Measurements from ENCODE around the gene ATOX1.
A peak's percentile ranks its signal among the peaks of the same experiment; 100 is the strongest.
"Not testable (repeated sequence)": the region's sequence is repeated elsewhere in the genome, so short reads cannot be mapped to it uniquely, and the experiment has no call there.

Gene ATOX1

GRCh38 chr5:151786468-151786867, 28.0 kb upstream of the ATOX1 start:
- Histone ChIP-seq H3K4me2 (ENCODE audit: low read length) (no peak overlapping the region), H3K23ac (ENCODE audit: low read length) (no peak overlapping the region)

GRCh38 chr5:151784141-151784540, 25.7 kb upstream of the ATOX1 start:
- Histone ChIP-seq H3K4ac (ENCODE audit: low read depth, low read length) (no peak overlapping the region), H3K4me2 (ENCODE audit: low read length) (no peak overlapping the region), H3K18ac (ENCODE audit: low read length) (no peak overlapping the region), H3K36me3 (ENCODE audit: control insufficient read depth in 1 of 2, insufficient read depth in 2 of 2, low read length in 2 of 2) (peaks cover 10 to 14% of the 10 kb centered on the region in 2 experiments), H3K79me1 (ENCODE audit: low read length) (no peaks in the 10 kb centered on the region), H3K4me1 (ENCODE audit: control insufficient read depth in 1 of 2, insufficient read depth in 2 of 2, low read length in 2 of 2) (no peaks in the 10 kb centered on the region), H4K91ac (ENCODE audit: low read depth, low read length) (no peak overlapping the region), H3K4me3 (ENCODE audit: low read depth, low read length) (no peak overlapping the region), H3K23ac (ENCODE audit: low read length) (no peak overlapping the region), H3K27me3 (ENCODE audit: insufficient read depth, low read length) (no peaks in the 10 kb centered on the region), H4K12ac (ENCODE audit: low read depth, low read length) (no peak overlapping the region), H2AFZ (ENCODE audit: insufficient read depth, low read length, poor library complexity) (no peak overlapping the region), H3K9me3 (ENCODE audit: insufficient read depth, low read depth, low read length) (no peaks in the 10 kb centered on the region), H3K27ac (ENCODE audit: low read depth, low read length) (no peak overlapping the region), H2BK5ac (ENCODE audit: low read depth, low read length, poor library complexity) (no peak overlapping the region), H2BK120ac (ENCODE audit: insufficient read depth, low read length, poor library complexity) (no peak overlapping the region), H3K14ac (ENCODE audit: low read length) (no peak overlapping the region), H2AK5ac (ENCODE audit: low read length) (no peak overlapping the region), H2BK12ac (ENCODE audit: low read length) (no peak overlapping the region), H3K9ac (ENCODE audit: low read length) (no peak overlapping the region), H4K8ac (ENCODE audit: low read depth, low read length) (no peak overlapping the region), H3K79me2 (ENCODE audit: control insufficient read depth, insufficient read depth, low read length, poor library complexity) (peaks cover 9% of the 10 kb centered on the region)
- no CpG with 5 or more reads among the region's 3 CpGs for WGBS (ENCODE audit: extremely low coverage, insufficient coverage, insufficient read length)
- DNase-seq: peak; percentile 35 to 90

More at GRCh38 chr5:151786468-151786867, 28.0 kb upstream of the ATOX1 start:
- peak in 1 of 2 donors; percentile 3 for DNase-seq
- Histone ChIP-seq H2BK12ac (ENCODE audit: low read length) (no peak overlapping the region), H3K14ac (ENCODE audit: low read length) (no peak overlapping the region), H4K91ac (ENCODE audit: low read depth, low read length) (no peak overlapping the region), H3K4me3 (ENCODE audit: low read depth, low read length) (no peak overlapping the region), H3K4me1 (ENCODE audit: control insufficient read depth in 1 of 2, insufficient read depth in 2 of 2, low read length in 2 of 2) (no peaks in the 10 kb centered on the region), H4K8ac (ENCODE audit: low read depth, low read length) (no peak overlapping the region), H2AK5ac (ENCODE audit: low read length) (no peak overlapping the region), H2BK5ac (ENCODE audit: low read depth, low read length, poor library complexity) (no peak overlapping the region), H3K18ac (ENCODE audit: low read length) (no peak overlapping the region), H4K12ac (ENCODE audit: low read depth, low read length) (no peak overlapping the region), H3K9ac (ENCODE audit: low read length) (no peak overlapping the region), H2BK120ac (ENCODE audit: insufficient read depth, low read length, poor library complexity) (no peak overlapping the region), H3K9me3 (ENCODE audit: insufficient read depth, low read depth, low read length) (no peaks in the 10 kb centered on the region), H3K27ac (ENCODE audit: low read depth, low read length) (no peak overlapping the region), H3K4ac (ENCODE audit: low read depth, low read length) (peak overlapping the region; percentile 58), H2AFZ (ENCODE audit: insufficient read depth, low read length, poor library complexity) (no peak overlapping the region), H3K27me3 (ENCODE audit: insufficient read depth, low read length) (no peaks in the 10 kb centered on the region), H3K79me1 (ENCODE audit: low read length) (no peaks in the 10 kb centered on the region), H3K36me3 (ENCODE audit: control insufficient read depth in 1 of 2, insufficient read depth in 2 of 2, low read length in 2 of 2) (peaks cover 16 to 23% of the 10 kb centered on the region in 2 experiments), H3K79me2 (ENCODE audit: control insufficient read depth, insufficient read depth, low read length, poor library complexity) (peaks cover 5% of the 10 kb centered on the region)
- no CpG with 5 or more reads among the region's 4 CpGs for WGBS (ENCODE audit: extremely low coverage, insufficient coverage, insufficient read length)

- not testable (repeated sequence) for H2BK5ac ChIP-seq (ENCODE audit: low read depth, low read length, poor library complexity); H3K79me1 ChIP-seq (ENCODE audit: low read length); H2BK120ac ChIP-seq (ENCODE audit: insufficient read depth, low read length, poor library complexity); H3K4me2 ChIP-seq (ENCODE audit: low read length); H3K27ac ChIP-seq (ENCODE audit: low read depth, low read length); H3K27me3 ChIP-seq (ENCODE audit: insufficient read depth, low read length); H3K9me3 ChIP-seq (ENCODE audit: insufficient read depth, low read depth, low read length); DNase-seq; H3K23ac ChIP-seq (ENCODE audit: low read length); H3K18ac ChIP-seq (ENCODE audit: low read length); H2AK5ac ChIP-seq (ENCODE audit: low read length); H3K9ac ChIP-seq (ENCODE audit: low read length); H4K91ac ChIP-seq (ENCODE audit: low read depth, low read length); H3K4ac ChIP-seq (ENCODE audit: low read depth, low read length); H3K4me3 ChIP-seq (ENCODE audit: low read depth, low read length); H4K12ac ChIP-seq (ENCODE audit: low read depth, low read length); H2AFZ ChIP-seq (ENCODE audit: insufficient read depth, low read length, poor library complexity); H4K8ac ChIP-seq (ENCODE audit: low read depth, low read length); H3K14ac ChIP-seq (ENCODE audit: low read length); H2BK12ac ChIP-seq (ENCODE audit: low read length); H3K4me1 ChIP-seq (ENCODE audit: control insufficient read depth in 1 of 2, insufficient read depth in 2 of 2, low read length in 2 of 2)
- no CpG with 5 or more reads among the region's 16 CpGs for WGBS (ENCODE audit: extremely low coverage, insufficient coverage, insufficient read length)
- H3K79me2 ChIP-seq (ENCODE audit: control insufficient read depth, insufficient read depth, low read length, poor library complexity): peaks cover 12% of the 10 kb centered on the region
- H3K36me3 ChIP-seq (ENCODE audit: control insufficient read depth in 1 of 2, insufficient read depth in 2 of 2, low read length in 2 of 2): peaks cover 6 to 12% of the 10 kb centered on the region in 2 experiments
Measured at GRCh38 chr5:151783664-151784063, 25.2 kb upstream of the ATOX1 start.

- H3K9ac ChIP-seq (ENCODE audit: low read length): no peak overlapping the region
- no peak overlapping the region for H4K8ac ChIP-seq (ENCODE audit: low read depth, low read length)
- no peak overlapping the region for H2AK5ac ChIP-seq (ENCODE audit: low read length)
- H3K27ac ChIP-seq (ENCODE audit: low read depth, low read length): no peak overlapping the region
- no peaks in the 10 kb centered on the region for H3K27me3 ChIP-seq (ENCODE audit: insufficient read depth, low read length)
- H3K14ac ChIP-seq (ENCODE audit: low read length): no peak overlapping the region
- no peak overlapping the region for H4K12ac ChIP-seq (ENCODE audit: low read depth, low read length)
- no CpG with 5 or more reads among the region's 1 CpG for WGBS (ENCODE audit: extremely low coverage, insufficient coverage, insufficient read length)
- H2BK12ac ChIP-seq (ENCODE audit: low read length): no peak overlapping the region
- no peak overlapping the region for H3K4ac ChIP-seq (ENCODE audit: low read depth, low read length)
- no peak overlapping the region for H2BK5ac ChIP-seq (ENCODE audit: low read depth, low read length, poor library complexity)
- H3K36me3 ChIP-seq (ENCODE audit: control insufficient read depth in 1 of 2, insufficient read depth in 2 of 2, low read length in 2 of 2): peaks cover 4 to 8% of the 10 kb centered on the region in 2 experiments
- H4K91ac ChIP-seq (ENCODE audit: low read depth, low read length): no peak overlapping the region
- no peak overlapping the region for H3K4me2 ChIP-seq (ENCODE audit: low read length)
- no peaks in the 10 kb centered on the region for H3K79me1 ChIP-seq (ENCODE audit: low read length)
- H3K4me3 ChIP-seq (ENCODE audit: low read depth, low read length): no peak overlapping the region
- H3K4me1 ChIP-seq (ENCODE audit: control insufficient read depth in 1 of 2, insufficient read depth in 2 of 2, low read length in 2 of 2): no peaks in the 10 kb centered on the region
- DNase-seq: no peak
- no peak overlapping the region for H3K18ac ChIP-seq (ENCODE audit: low read length)
- H2BK120ac ChIP-seq (ENCODE audit: insufficient read depth, low read length, poor library complexity): no peak overlapping the region
- no peak overlapping the region for H2AFZ ChIP-seq (ENCODE audit: insufficient read depth, low read length, poor library complexity)
- no peak overlapping the region for H3K23ac ChIP-seq (ENCODE audit: low read length)
- H3K9me3 ChIP-seq (ENCODE audit: insufficient read depth, low read depth, low read length): no peaks in the 10 kb centered on the region
- H3K79me2 ChIP-seq (ENCODE audit: control insufficient read depth, insufficient read depth, low read length, poor library complexity): peaks cover 18% of the 10 kb centered on the region
Measured at GRCh38 chr5:151781201-151781600, 22.8 kb upstream of the ATOX1 start.

Measured in trophoblast cell (in vitro differentiated cells and primary cell).